RWPE1 (cell line): Measurements from ENCODE around the gene SORT1.

ENCODE experiments used
- CTCF ChIA-PET: fragments of 350-600 bp; sonication (Branson Sonifier 250); formaldehyde crosslinking; extraction: SDS; loops from one replicate; lab custom pipeline; 2021; lab: Yijun Ruan, JAX
- POLR2A ChIA-PET: fragments of 400-600 bp; formaldehyde crosslinking; extraction: SDS; loops from one replicate; lab custom pipeline; 2020; ENCODE audit warnings: antibody characterized with exemption; ENCODE audit not compliant: low non-redundant PET; lab: Yijun Ruan, JAX
- DNase-seq: peaks from one replicate; pipeline ENCODE4 v3.0.0; 2012; ENCODE audit warnings: low spot score
- H3K27ac ChIP-seq: fragments of 450-650 bp; 2 replicates; pipeline ENCODE4 v1.5.1; 2017
- TF ChIP-seq, protein P1 (sequence below): fragments of 450-650 bp; conservative IDR thresholded peaks from 2 replicates; pipeline ENCODE4 v1.5.1; 2017; ENCODE audit warnings: low read depth, mild to moderate bottlenecking

SORT1 gene

GRCh38 chr1:109263234-109263596, 134.5 kb downstream of the SORT1 start:
- no peak for DNase-seq
- TF ChIP-seq, protein P1, sequence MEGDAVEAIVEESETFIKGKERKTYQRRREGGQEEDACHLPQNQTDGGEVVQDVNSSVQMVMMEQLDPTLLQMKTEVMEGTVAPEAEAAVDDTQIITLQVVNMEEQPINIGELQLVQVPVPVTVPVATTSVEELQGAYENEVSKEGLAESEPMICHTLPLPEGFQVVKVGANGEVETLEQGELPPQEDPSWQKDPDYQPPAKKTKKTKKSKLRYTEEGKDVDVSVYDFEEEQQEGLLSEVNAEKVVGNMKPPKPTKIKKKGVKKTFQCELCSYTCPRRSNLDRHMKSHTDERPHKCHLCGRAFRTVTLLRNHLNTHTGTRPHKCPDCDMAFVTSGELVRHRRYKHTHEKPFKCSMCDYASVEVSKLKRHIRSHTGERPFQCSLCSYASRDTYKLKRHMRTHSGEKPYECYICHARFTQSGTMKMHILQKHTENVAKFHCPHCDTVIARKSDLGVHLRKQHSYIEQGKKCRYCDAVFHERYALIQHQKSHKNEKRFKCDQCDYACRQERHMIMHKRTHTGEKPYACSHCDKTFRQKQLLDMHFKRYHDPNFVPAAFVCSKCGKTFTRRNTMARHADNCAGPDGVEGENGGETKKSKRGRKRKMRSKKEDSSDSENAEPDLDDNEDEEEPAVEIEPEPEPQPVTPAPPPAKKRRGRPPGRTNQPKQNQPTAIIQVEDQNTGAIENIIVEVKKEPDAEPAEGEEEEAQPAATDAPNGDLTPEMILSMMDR, result no peak
- H3K27ac ChIP-seq, result peak overlapping the region; percentile 92
- CTCF ChIA-PET, result interaction anchor here (0.7 to 1.0 kb wide), 4 partner anchors 24 to 269 kb away, joined by 3 to 5 read pairs (median 4); no protein-coding TSS in a partner anchor
- POLR2A ChIA-PET, result no interaction called here

DNA sequence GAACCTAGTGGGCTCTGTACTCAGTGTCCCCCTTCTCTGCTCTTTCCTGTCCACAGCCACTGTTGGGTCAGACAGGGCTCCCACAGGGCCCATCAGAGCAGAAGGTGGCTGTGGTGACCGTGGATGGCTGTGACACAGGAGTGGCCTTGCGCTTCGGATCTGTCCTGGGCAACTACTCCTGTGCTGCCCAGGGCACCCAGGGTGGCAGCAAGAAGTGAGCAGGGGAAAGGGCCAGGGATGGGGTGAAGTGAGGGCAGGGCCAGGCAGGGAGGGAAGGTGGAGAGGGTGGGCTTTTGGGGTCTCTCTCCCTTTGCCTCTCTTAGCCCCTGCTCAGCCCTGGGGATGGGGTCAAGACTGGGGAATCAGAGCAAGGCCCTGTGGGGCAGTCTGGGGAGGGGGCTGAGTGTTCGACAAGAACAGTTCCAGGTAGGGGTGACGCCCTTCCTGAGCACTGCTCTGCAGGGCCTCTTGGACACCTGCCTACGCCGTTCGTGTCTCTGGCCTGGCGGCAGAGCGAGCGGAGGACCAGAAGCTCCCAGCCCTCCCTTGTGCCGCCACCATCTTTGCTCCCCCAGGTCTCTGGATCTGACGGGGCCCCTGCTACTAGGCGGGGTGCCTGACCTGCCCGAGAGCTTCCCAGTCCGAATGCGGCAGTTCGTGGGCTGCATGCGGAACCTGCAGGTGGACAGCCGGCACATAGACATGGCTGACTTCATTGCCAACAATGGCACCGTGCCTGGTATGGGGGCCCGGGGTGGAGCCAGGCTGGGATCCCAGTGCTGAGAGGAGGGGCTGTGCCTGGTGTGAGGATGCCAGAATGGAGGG, 135.3 kb downstream of the SORT1 start:
- DNase-seq, result no peak
- peak overlapping the region; percentile 92 for H3K27ac ChIP-seq
- ChIA-PET POLR2A (no interaction called here), CTCF (interaction anchor here (0.7 to 1.0 kb wide), 2 partner anchors 110 to 127 kb away, joined by 4 to 5 read pairs; no protein-coding TSS in a partner anchor)
- TF ChIP-seq, protein P1, result no peak

GRCh38 chr1:109261578-109261977, 136.1 kb downstream of the SORT1 start:
- ChIA-PET POLR2A (no interaction called here), CTCF (no interaction called here)
- DNase-seq, result no peak
- peak overlapping the region; percentile 92 for H3K27ac ChIP-seq
- TF ChIP-seq, protein P1, result no peak

DNA sequence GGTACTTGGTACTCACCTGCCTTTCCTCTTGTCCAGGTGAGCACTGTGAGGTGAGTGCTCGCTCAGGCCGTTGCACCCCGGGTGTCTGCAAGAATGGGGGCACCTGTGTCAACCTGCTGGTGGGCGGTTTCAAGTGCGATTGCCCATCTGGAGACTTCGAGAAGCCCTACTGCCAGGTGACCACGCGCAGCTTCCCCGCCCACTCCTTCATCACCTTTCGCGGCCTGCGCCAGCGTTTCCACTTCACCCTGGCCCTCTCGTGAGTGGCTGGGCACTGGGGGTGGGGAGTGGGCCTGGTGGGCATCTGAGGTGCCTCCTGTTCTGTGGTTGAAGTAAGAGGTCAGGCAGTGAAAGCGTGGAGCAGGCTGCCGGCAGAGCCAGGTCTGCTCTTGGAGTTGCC, 136.7 kb downstream of the SORT1 start:
- CTCF ChIA-PET, result interaction anchor here (0.7 to 0.8 kb wide), 2 partner anchors 60 to 99 kb away, joined by 3 to 4 read pairs; no protein-coding TSS in a partner anchor
- TF ChIP-seq, protein P1, result no peak
- DNase-seq, result no peak
- H3K27ac ChIP-seq, result peak overlapping the region; percentile 92
- POLR2A ChIA-PET, result no interaction called here

DNA sequence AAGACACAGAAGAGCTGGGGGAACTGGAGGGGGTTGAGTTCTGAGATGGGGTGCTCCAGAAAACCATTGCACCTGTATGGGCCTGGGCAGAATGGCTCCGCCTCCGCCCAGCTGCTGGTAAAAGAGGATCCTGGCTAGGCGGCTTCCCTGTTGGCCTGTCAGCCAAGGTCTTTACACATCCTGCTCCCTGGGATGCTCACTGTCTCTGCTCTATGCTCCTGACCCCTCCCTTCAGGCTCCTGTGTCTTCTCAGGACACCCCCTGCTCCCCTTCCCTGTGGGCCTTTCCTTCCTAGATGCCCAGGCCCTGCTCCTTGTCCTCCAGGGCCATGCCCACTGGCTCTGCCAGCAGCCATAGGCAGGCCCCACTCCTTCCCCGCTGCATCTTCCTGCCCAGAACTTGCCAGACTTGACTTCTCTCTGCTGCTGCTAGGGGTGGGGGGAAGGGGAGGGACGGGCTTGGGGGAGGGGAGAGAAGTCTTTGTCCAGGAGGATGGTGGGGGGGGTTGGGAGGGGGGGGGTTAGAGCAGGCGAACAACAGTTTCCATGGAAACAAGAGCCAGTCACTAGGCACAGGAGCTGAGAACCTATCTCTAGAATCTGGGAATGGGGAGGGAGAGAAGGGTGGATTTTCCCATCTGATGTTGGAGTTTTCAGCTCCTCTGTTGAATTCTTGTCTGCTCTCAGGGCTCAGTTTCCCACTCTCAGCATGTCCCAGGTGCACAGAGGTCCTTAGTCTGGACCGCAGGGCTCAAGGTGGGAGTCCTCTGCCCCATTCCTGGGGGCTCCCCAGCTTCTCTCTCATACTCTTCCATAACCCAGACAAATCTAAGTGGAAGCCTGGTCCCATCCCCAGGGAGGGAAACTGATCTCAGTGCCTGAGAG, 137.8 kb downstream of the SORT1 start:
- TF ChIP-seq, protein P1, result no peak
- no peak for DNase-seq
- H3K27ac ChIP-seq, result peak overlapping the region; percentile 92
- ChIA-PET POLR2A (interaction anchor here (0.6 to 0.8 kb wide), 2 partner anchors 13 to 288 kb away, joined by 3 read pairs; no protein-coding TSS in a partner anchor), CTCF (interaction anchor here (0.8 kb wide), 1 partner anchor 59 kb away, joined by 4 read pairs; no protein-coding TSS in a partner anchor)
